ENCODE results near the gene PRKCH.

- TF ChIP-seq CTCF (IDR thresholded peaks at IDR 0.05) (no peak), POLR2A (IDR thresholded peaks at IDR 0.05) (no peak)
Observed at GRCh38 chr14:61284001-61284400, 37.4 kb upstream of the PRKCH start.
